SK-N-SH treated with all-trans-retinoic acid at 6 μM for 48 hours (cell line): Measurements from ENCODE around the gene TNPO1.

ENCODE experiments used
- ATAC-seq: fragments of 200-7000 bp; cut with Tn5 transposase; 3 replicates; pipeline ENCODE4 v1.9.1; 2020; ENCODE audit warnings: mild to moderate bottlenecking, moderate library complexity
- ARNTL ChIP-seq: fragments of 450-650 bp; formaldehyde crosslinking; IDR thresholded peaks from 2 replicates; pipeline ENCODE4 v1.5.0; 2020; ENCODE audit warnings: low read depth, mild to moderate bottlenecking, moderate library complexity, borderline replicate concordance
- BACH2 ChIP-seq: fragments of 250-450 bp; sonication (Bioruptor Pico); IDR thresholded peaks from 2 replicates; pipeline ENCODE4 v1.9.0; 2021; ENCODE audit warnings: mild to moderate bottlenecking, borderline replicate concordance
- CSDC2 ChIP-seq: fragments of 250-450 bp; sonication (Bioruptor Pico); IDR thresholded peaks from 2 replicates; pipeline ENCODE4 v1.5.0; 2020; ENCODE audit warnings: mild to moderate bottlenecking, moderate library complexity
- ESRRG ChIP-seq: fragments of 250-450 bp; sonication (Bioruptor Pico); IDR thresholded peaks from 2 replicates; pipeline ENCODE4 v1.6.1; 2021; ENCODE audit warnings: mild to moderate bottlenecking
- GLIS3 ChIP-seq: fragments of 250-450 bp; sonication (Bioruptor Pico); IDR thresholded peaks from 2 replicates; pipeline ENCODE4 v1.5.0; 2020; ENCODE audit warnings: mild to moderate bottlenecking, moderate library complexity
- ISL1 ChIP-seq: fragments of 250-450 bp; sonication (Bioruptor Pico); IDR thresholded peaks from 2 replicates; pipeline ENCODE4 v2.1.2; 2022; ENCODE audit warnings: mild to moderate bottlenecking, moderate library complexity
- OSR1 ChIP-seq: fragments of 250-450 bp; sonication (Bioruptor Pico); IDR thresholded peaks from 2 replicates; pipeline ENCODE4 v1.8.0; 2022; ENCODE audit warnings: moderate library complexity, mild to moderate bottlenecking, inconsistent platforms
- PPARA ChIP-seq: fragments of 250-450 bp; sonication (Bioruptor Pico); IDR thresholded peaks from 2 replicates; pipeline ENCODE4 v1.5.0; 2020; ENCODE audit warnings: mild to moderate bottlenecking, borderline replicate concordance
- RARB ChIP-seq: fragments of 250-450 bp; sonication (Bioruptor Pico); IDR thresholded peaks from 2 replicates; pipeline ENCODE4 v1.8.0; 2021; ENCODE audit warnings: mild to moderate bottlenecking, moderate library complexity
- SNAI2 ChIP-seq: fragments of 250-450 bp; sonication (Bioruptor Pico); IDR thresholded peaks from 2 replicates; pipeline ENCODE4 v1.5.0; 2020; ENCODE audit warnings: mild to moderate bottlenecking, moderate library complexity
- TCF4 ChIP-seq: fragments of 250-450 bp; sonication (Bioruptor Pico); IDR thresholded peaks from 2 replicates; pipeline ENCODE4 v1.8.0; 2021; ENCODE audit warnings: mild to moderate bottlenecking, moderate library complexity, borderline replicate concordance
- TOX ChIP-seq: fragments of 250-450 bp; sonication (Bioruptor Pico); IDR thresholded peaks from 2 replicates; pipeline ENCODE4 v1.8.0; 2021; ENCODE audit warnings: mild to moderate bottlenecking, moderate library complexity, borderline replicate concordance
- ZC3H10 ChIP-seq: fragments of 250-450 bp; sonication (Bioruptor Pico); IDR thresholded peaks from 2 replicates; pipeline ENCODE4 v1.5.1; 2021; ENCODE audit warnings: mild to moderate bottlenecking, moderate library complexity
- ZFP3 ChIP-seq: fragments of 250-450 bp; sonication (Bioruptor Pico); IDR thresholded peaks from 2 replicates; pipeline ENCODE4 v1.5.0; 2020; ENCODE audit warnings: mild to moderate bottlenecking, moderate library complexity
- ZFP30 ChIP-seq: fragments of 450-650 bp; formaldehyde crosslinking; IDR thresholded peaks from 2 replicates; pipeline ENCODE4 v1.5.0; 2022; ENCODE audit warnings: mild to moderate bottlenecking, moderate library complexity
- ZNF565 ChIP-seq: fragments of 450-650 bp; formaldehyde crosslinking; conservative IDR thresholded peaks from 2 replicates; pipeline ENCODE4 v1.5.0; 2020; ENCODE audit warnings: low read depth, mild to moderate bottlenecking, moderate library complexity
- ZNF8 ChIP-seq: fragments of 450-650 bp; formaldehyde crosslinking; IDR thresholded peaks from 2 replicates; pipeline ENCODE4 v1.5.0; 2020; ENCODE audit warnings: mild to moderate bottlenecking, moderate library complexity
- TF ChIP-seq, protein P1 (sequence below): fragments of 250-450 bp; sonication (Bioruptor Pico); IDR thresholded peaks from 2 replicates; pipeline ENCODE4 v1.5.1; 2021; ENCODE audit warnings: mild to moderate bottlenecking, moderate library complexity
- TF ChIP-seq, protein P2 (sequence below): fragments of 250-450 bp; sonication (Bioruptor Pico); IDR thresholded peaks from 2 replicates; pipeline ENCODE4 v1.8.0; 2020; ENCODE audit warnings: mild to moderate bottlenecking, moderate library complexity, borderline replicate concordance
- TF ChIP-seq, protein P3 (sequence below): fragments of 250-450 bp; sonication (Bioruptor Pico); IDR thresholded peaks from 2 replicates; pipeline ENCODE4 v1.5.1; 2020; ENCODE audit warnings: low read depth, mild to moderate bottlenecking, moderate library complexity
- TF ChIP-seq, protein P4 (sequence below): fragments of 250-450 bp; sonication (Bioruptor Pico); IDR thresholded peaks from 2 replicates; pipeline ENCODE4 v1.8.0; 2021; ENCODE audit warnings: low read depth, mild to moderate bottlenecking, moderate library complexity, borderline replicate concordance
- TF ChIP-seq, protein P5 (sequence below): fragments of 250-450 bp; sonication (Bioruptor Pico); IDR thresholded peaks from 2 replicates; pipeline ENCODE4 v1.5.0; 2020; ENCODE audit warnings: mild to moderate bottlenecking, moderate library complexity

Gene TNPO1

DNA sequence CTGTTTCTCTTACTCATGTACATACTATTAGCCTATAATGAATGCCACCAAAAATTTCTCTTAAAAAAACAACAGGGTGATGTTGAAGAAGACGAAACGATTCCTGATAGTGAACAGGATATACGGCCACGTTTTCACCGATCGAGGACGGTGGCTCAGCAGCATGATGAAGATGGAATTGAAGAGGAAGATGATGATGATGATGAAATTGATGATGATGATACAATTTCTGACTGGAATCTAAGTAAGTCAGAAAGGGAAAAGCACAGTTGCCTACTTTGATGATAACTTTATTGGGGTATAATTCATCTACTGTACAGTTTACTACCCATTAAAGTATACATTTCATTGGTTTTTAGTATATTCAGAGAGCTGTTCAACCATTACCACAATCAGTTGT is 66.5 kb downstream of the TNPO1 start:
- no peak for ATAC-seq
- TF ChIP-seq, protein P1, sequence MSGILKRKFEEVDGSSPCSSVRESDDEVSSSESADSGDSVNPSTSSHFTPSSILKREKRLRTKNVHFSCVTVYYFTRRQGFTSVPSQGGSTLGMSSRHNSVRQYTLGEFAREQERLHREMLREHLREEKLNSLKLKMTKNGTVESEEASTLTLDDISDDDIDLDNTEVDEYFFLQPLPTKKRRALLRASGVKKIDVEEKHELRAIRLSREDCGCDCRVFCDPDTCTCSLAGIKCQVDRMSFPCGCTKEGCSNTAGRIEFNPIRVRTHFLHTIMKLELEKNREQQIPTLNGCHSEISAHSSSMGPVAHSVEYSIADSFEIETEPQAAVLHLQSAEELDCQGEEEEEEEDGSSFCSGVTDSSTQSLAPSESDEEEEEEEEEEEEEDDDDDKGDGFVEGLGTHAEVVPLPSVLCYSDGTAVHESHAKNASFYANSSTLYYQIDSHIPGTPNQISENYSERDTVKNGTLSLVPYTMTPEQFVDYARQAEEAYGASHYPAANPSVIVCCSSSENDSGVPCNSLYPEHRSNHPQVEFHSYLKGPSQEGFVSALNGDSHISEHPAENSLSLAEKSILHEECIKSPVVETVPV (CRISPR knock-in tag) = no peak
- no peak for TF ChIP-seq CSDC2 (CRISPR knock-in tag)
- TF ChIP-seq ZNF565 (CRISPR knock-in tag) = no peak
- TF ChIP-seq, all 23 proteins: peak for 0

DNA sequence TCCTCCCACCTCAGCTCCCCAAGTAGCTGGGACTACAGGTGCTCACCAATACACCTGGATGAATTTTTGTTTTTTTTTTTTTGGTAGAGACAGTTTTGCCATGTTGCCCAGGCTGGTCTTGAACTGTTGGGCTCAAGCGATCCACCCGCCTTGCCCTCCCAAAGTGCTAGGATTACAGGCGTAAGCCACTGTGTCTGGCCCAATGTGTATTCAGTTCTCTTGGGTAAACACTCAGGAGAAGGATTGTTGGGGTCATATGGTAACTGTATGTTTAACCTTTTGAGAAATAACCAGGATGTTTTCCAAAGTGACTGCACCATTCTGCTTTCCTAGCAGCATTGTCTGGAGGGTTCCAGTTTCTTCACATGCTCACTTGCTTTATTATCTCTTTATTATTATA is 67.4 kb downstream of the TNPO1 start:
- TF ChIP-seq ZNF565 (CRISPR knock-in tag) (no peak), ZNF8 (CRISPR knock-in tag) (no peak), ZFP3 (CRISPR knock-in tag) (no peak), TOX (CRISPR knock-in tag) (no peak), CSDC2 (CRISPR knock-in tag) (no peak), TCF4 (CRISPR knock-in tag) (no peak), BACH2 (no peak), ZC3H10 (CRISPR knock-in tag) (no peak), ISL1 (CRISPR knock-in tag) (no peak), RARB (CRISPR knock-in tag) (no peak), GLIS3 (CRISPR knock-in tag) (no peak), ESRRG (CRISPR knock-in tag) (no peak), PPARA (CRISPR knock-in tag) (no peak), OSR1 (no peak), ARNTL (CRISPR knock-in tag) (no peak), SNAI2 (CRISPR knock-in tag) (no peak)
- TF ChIP-seq, protein P2, sequence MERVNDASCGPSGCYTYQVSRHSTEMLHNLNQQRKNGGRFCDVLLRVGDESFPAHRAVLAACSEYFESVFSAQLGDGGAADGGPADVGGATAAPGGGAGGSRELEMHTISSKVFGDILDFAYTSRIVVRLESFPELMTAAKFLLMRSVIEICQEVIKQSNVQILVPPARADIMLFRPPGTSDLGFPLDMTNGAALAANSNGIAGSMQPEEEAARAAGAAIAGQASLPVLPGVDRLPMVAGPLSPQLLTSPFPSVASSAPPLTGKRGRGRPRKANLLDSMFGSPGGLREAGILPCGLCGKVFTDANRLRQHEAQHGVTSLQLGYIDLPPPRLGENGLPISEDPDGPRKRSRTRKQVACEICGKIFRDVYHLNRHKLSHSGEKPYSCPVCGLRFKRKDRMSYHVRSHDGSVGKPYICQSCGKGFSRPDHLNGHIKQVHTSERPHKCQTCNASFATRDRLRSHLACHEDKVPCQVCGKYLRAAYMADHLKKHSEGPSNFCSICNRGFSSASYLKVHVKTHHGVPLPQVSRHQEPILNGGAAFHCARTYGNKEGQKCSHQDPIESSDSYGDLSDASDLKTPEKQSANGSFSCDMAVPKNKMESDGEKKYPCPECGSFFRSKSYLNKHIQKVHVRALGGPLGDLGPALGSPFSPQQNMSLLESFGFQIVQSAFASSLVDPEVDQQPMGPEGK (CRISPR knock-in tag) = no peak
- TF ChIP-seq, protein P3, sequence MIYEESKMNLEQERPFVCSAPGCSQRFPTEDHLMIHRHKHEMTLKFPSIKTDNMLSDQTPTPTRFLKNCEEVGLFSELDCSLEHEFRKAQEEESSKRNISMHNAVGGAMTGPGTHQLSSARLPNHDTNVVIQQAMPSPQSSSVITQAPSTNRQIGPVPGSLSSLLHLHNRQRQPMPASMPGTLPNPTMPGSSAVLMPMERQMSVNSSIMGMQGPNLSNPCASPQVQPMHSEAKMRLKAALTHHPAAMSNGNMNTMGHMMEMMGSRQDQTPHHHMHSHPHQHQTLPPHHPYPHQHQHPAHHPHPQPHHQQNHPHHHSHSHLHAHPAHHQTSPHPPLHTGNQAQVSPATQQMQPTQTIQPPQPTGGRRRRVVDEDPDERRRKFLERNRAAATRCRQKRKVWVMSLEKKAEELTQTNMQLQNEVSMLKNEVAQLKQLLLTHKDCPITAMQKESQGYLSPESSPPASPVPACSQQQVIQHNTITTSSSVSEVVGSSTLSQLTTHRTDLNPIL (CRISPR knock-in tag) = no peak
- TF ChIP-seq, protein P4, sequence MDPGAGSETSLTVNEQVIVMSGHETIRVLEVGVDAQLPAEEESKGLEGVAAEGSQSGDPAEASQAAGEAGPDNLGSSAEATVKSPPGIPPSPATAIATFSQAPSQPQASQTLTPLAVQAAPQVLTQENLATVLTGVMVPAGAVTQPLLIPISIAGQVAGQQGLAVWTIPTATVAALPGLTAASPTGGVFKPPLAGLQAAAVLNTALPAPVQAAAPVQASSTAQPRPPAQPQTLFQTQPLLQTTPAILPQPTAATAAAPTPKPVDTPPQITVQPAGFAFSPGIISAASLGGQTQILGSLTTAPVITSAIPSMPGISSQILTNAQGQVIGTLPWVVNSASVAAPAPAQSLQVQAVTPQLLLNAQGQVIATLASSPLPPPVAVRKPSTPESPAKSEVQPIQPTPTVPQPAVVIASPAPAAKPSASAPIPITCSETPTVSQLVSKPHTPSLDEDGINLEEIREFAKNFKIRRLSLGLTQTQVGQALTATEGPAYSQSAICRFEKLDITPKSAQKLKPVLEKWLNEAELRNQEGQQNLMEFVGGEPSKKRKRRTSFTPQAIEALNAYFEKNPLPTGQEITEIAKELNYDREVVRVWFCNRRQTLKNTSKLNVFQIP = no peak
- TF ChIP-seq, protein P5, sequence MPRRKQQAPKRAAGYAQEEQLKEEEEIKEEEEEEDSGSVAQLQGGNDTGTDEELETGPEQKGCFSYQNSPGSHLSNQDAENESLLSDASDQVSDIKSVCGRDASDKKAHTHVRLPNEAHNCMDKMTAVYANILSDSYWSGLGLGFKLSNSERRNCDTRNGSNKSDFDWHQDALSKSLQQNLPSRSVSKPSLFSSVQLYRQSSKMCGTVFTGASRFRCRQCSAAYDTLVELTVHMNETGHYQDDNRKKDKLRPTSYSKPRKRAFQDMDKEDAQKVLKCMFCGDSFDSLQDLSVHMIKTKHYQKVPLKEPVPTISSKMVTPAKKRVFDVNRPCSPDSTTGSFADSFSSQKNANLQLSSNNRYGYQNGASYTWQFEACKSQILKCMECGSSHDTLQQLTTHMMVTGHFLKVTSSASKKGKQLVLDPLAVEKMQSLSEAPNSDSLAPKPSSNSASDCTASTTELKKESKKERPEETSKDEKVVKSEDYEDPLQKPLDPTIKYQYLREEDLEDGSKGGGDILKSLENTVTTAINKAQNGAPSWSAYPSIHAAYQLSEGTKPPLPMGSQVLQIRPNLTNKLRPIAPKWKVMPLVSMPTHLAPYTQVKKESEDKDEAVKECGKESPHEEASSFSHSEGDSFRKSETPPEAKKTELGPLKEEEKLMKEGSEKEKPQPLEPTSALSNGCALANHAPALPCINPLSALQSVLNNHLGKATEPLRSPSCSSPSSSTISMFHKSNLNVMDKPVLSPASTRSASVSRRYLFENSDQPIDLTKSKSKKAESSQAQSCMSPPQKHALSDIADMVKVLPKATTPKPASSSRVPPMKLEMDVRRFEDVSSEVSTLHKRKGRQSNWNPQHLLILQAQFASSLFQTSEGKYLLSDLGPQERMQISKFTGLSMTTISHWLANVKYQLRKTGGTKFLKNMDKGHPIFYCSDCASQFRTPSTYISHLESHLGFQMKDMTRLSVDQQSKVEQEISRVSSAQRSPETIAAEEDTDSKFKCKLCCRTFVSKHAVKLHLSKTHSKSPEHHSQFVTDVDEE = no peak
- ATAC-seq = no peak

DNA sequence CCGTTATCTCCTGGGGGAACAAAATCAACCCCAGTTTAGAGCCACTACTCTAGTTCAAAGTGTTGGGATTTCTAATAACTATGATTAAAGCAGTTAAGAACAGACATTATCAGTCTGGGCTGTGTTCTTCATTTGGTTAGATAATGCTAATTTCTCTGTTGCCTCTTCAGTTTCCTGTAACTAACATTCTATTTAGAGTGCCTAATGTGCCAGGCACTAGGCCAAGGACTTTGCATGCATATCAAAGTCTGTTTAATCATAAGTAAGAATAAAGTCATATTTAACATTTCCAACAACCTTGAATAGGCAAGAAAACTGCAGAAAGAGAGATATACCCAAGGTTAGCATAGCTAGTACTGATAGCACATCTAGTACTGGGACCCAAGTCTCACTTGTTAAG is 68.4 kb downstream of the TNPO1 start:
- no peak for ATAC-seq
- TF ChIP-seq PPARA (CRISPR knock-in tag) (no peak), ZFP30 (CRISPR knock-in tag) (no peak), TCF4 (CRISPR knock-in tag) (no peak)
